8988T (cell line): ENCODE data around the gene PSTPIP1.
A peak's percentile ranks its signal among the peaks of the same experiment; 100 is the strongest.

Experiments used
- DNase-seq: peaks from one replicate; pipeline ENCODE4 v3.0.0; 2011

Gene PSTPIP1

GRCh38 chr15:77020348-77021087, 25.6 kb downstream of the PSTPIP1 start:
- DNase-seq: no peak

GRCh38 chr15:77021088-77021481, 26.2 kb downstream of the PSTPIP1 start:
- DNase-seq: no peak

GRCh38 chr15:77021803-77022381, 27.0 kb downstream of the PSTPIP1 start:
- DNase-seq: peak; percentile 61

GRCh38 chr15:77022646-77023575, 28.0 kb downstream of the PSTPIP1 start:
- no peak for DNase-seq

- no peak for DNase-seq
Observed at GRCh38 chr15:77023576-77024272, 28.8 kb downstream of the PSTPIP1 start.

- DNase-seq: peak; percentile 90
Observed at GRCh38 chr15:77024273-77025082, 29.6 kb downstream of the PSTPIP1 start.

GRCh38 chr15:77025083-77025901, 30.4 kb downstream of the PSTPIP1 start:
- DNase-seq: no peak

- no peak for DNase-seq
Observed at GRCh38 chr15:77025941-77026411, 31.1 kb downstream of the PSTPIP1 start.

- DNase-seq: no peak
Observed at GRCh38 chr15:77026501-77027110, 31.7 kb downstream of the PSTPIP1 start.

- DNase-seq: no peak
Observed at GRCh38 chr15:77027111-77027696, 32.3 kb downstream of the PSTPIP1 start.

- DNase-seq: peak; percentile 5
Observed at GRCh38 chr15:77027697-77028450, 32.9 kb downstream of the PSTPIP1 start.

GRCh38 chr15:77028451-77029165, 33.7 kb downstream of the PSTPIP1 start:
- peak; percentile 6 for DNase-seq

- peak; percentile 16 for DNase-seq
Observed at GRCh38 chr15:77029166-77030047, 34.5 kb downstream of the PSTPIP1 start.

GRCh38 chr15:77030048-77030927, 35.4 kb downstream of the PSTPIP1 start:
- DNase-seq: peak; percentile 35

- DNase-seq: peak; percentile 7
Observed at GRCh38 chr15:77030928-77031375, 36.0 kb downstream of the PSTPIP1 start.

GRCh38 chr15:77031376-77032050, 36.6 kb downstream of the PSTPIP1 start:
- peak; percentile 24 for DNase-seq
